Measurements from ENCODE around the gene F8.

The F8 gene

GRCh38 chrX:154815274-154815818 is 207.2 kb downstream of the F8 start:
- H3F3A ChIP-seq (ENCODE audit: insufficient read depth, low read length), result no peaks in the 10 kb centered on the region
- H3K9me3 ChIP-seq (ENCODE audit: low read length), result no peaks in the 10 kb centered on the region
- no peaks in the 10 kb centered on the region for H3K9me2 ChIP-seq (ENCODE audit: low read depth, low read length)
- H4K20me1 ChIP-seq (ENCODE audit: insufficient read depth, low read length), result no peaks in the 10 kb centered on the region
- no peak overlapping the region for H2AFZ ChIP-seq (ENCODE audit: low read length)
- no peak overlapping the region for H3K4me2 ChIP-seq (ENCODE audit: low read length)
- H3K27me3 ChIP-seq (ENCODE audit: insufficient read depth, low read length), result no peaks in the 10 kb centered on the region
- no peaks in the 10 kb centered on the region; the same call in 1 of the 2 replicates for H3K36me3 ChIP-seq (ENCODE audit: insufficient read depth, low read length)
- no peaks in the 10 kb centered on the region for H3K79me2 ChIP-seq (ENCODE audit: insufficient read depth, low read length)
- H3K4me1 ChIP-seq (ENCODE audit: insufficient read depth, low read length, severe bottlenecking), result peaks cover 17% of the 10 kb centered on the region
- TF ChIP-seq, protein P1, sequence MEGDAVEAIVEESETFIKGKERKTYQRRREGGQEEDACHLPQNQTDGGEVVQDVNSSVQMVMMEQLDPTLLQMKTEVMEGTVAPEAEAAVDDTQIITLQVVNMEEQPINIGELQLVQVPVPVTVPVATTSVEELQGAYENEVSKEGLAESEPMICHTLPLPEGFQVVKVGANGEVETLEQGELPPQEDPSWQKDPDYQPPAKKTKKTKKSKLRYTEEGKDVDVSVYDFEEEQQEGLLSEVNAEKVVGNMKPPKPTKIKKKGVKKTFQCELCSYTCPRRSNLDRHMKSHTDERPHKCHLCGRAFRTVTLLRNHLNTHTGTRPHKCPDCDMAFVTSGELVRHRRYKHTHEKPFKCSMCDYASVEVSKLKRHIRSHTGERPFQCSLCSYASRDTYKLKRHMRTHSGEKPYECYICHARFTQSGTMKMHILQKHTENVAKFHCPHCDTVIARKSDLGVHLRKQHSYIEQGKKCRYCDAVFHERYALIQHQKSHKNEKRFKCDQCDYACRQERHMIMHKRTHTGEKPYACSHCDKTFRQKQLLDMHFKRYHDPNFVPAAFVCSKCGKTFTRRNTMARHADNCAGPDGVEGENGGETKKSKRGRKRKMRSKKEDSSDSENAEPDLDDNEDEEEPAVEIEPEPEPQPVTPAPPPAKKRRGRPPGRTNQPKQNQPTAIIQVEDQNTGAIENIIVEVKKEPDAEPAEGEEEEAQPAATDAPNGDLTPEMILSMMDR (IDR thresholded peaks at IDR 0.05; ENCODE audit: low read length), result no peak
- no peak for TF ChIP-seq EZH2 (IDR thresholded peaks at IDR 0.05; ENCODE audit: borderline replicate concordance, low read length)
- no peak overlapping the region for H3K4me3 ChIP-seq (ENCODE audit: low read depth, low read length, poor library complexity, severe bottlenecking)
- H3K9ac ChIP-seq (ENCODE audit: low read length), result no peak overlapping the region
- H3K27ac ChIP-seq (ENCODE audit: low read depth, low read length, poor library complexity, severe bottlenecking), result no peak overlapping the region

GRCh38 chrX:154813801-154814200 is 208.7 kb downstream of the F8 start:
- H3K9ac ChIP-seq (ENCODE audit: low read length), result no peak overlapping the region
- H3K9me2 ChIP-seq (ENCODE audit: low read depth, low read length), result no peaks in the 10 kb centered on the region
- no peaks in the 10 kb centered on the region for H3K79me2 ChIP-seq (ENCODE audit: insufficient read depth, low read length)
- no peaks in the 10 kb centered on the region for H3K9me3 ChIP-seq (ENCODE audit: low read length)
- H2AFZ ChIP-seq (ENCODE audit: low read length), result no peak overlapping the region
- no peak overlapping the region for H3K4me3 ChIP-seq (ENCODE audit: low read depth, low read length, poor library complexity, severe bottlenecking)
- no peaks in the 10 kb centered on the region; the same call in 1 of the 2 replicates for H3K36me3 ChIP-seq (ENCODE audit: insufficient read depth, low read length)
- H4K20me1 ChIP-seq (ENCODE audit: insufficient read depth, low read length), result no peaks in the 10 kb centered on the region
- H3K4me1 ChIP-seq (ENCODE audit: insufficient read depth, low read length, severe bottlenecking), result peaks cover 2% of the 10 kb centered on the region
- TF ChIP-seq EZH2 (IDR thresholded peaks at IDR 0.05; ENCODE audit: borderline replicate concordance, low read length), result no peak
- TF ChIP-seq, protein P1 (IDR thresholded peaks at IDR 0.05; ENCODE audit: low read length), result no peak
- no peaks in the 10 kb centered on the region for H3F3A ChIP-seq (ENCODE audit: insufficient read depth, low read length)
- no peak overlapping the region for H3K4me2 ChIP-seq (ENCODE audit: low read length)
- no peaks in the 10 kb centered on the region for H3K27me3 ChIP-seq (ENCODE audit: insufficient read depth, low read length)
- no peak overlapping the region for H3K27ac ChIP-seq (ENCODE audit: low read depth, low read length, poor library complexity, severe bottlenecking)

DNA sequence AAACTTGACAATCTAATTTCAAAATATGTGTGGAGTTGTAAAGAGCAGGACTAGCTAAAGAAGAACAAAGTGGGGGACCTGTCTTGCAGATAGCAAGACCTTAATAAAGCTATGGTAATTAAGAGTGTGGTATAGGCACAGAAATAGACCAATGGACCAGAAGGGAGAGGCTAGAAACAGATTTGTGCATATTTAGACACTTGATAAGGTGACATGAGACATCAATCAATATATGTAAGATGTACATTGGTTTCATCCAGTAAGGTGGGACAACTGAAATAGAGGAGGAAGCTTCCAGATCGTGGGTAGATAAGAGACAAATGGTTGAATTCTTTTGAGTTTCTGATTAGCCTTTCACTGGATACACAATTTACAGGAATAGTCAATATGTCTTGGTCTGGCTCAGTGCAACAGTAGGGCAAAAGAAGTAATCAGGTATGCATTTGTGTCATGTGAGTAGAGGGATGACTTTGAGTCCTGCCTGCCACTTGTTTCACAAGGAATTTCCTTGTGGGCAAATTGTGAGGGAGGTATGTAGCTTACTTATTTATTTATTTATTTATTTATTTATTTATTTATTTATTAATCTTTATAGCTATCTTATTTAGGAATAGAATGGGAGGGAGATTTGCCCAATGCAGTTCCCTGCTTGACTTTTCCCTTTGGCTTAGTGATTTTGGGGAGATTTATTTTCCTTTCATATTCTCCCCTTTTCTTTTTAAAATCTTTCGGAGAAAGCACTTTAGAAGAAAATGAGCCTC is 210.0 kb downstream of the F8 start:
- Histone ChIP-seq H3F3A (ENCODE audit: insufficient read depth, low read length) (no peaks in the 10 kb centered on the region), H4K20me1 (ENCODE audit: insufficient read depth, low read length) (no peaks in the 10 kb centered on the region), H3K36me3 (ENCODE audit: insufficient read depth, low read length) (no peaks in the 10 kb centered on the region; the same call in 1 of the 2 replicates), H3K27me3 (ENCODE audit: insufficient read depth, low read length) (no peaks in the 10 kb centered on the region), H3K9ac (ENCODE audit: low read length) (no peak overlapping the region), H3K79me2 (ENCODE audit: insufficient read depth, low read length) (no peaks in the 10 kb centered on the region), H3K4me2 (ENCODE audit: low read length) (no peak overlapping the region), H2AFZ (ENCODE audit: low read length) (no peak overlapping the region), H3K9me3 (ENCODE audit: low read length) (no peaks in the 10 kb centered on the region), H3K27ac (ENCODE audit: low read depth, low read length, poor library complexity, severe bottlenecking) (no peak overlapping the region), H3K4me1 (ENCODE audit: insufficient read depth, low read length, severe bottlenecking) (no peaks in the 10 kb centered on the region), H3K4me3 (ENCODE audit: low read depth, low read length, poor library complexity, severe bottlenecking) (no peak overlapping the region), H3K9me2 (ENCODE audit: low read depth, low read length) (no peaks in the 10 kb centered on the region)
- TF ChIP-seq EZH2 (IDR thresholded peaks at IDR 0.05; ENCODE audit: borderline replicate concordance, low read length), result no peak
- TF ChIP-seq, protein P1 (IDR thresholded peaks at IDR 0.05; ENCODE audit: low read length), result no peak
